KMS-11 (cell line): ENCODE results near the gene RPN1.

Source experiments
- H2AFZ ChIP-seq: fragments of 200-600 bp; sonication (generic); 2 replicates; pipeline ENCODE4 v1.6.1; 2016; ENCODE audit warnings: antibody characterized with exemption, mixed run types, low read depth
- H3K27ac ChIP-seq: fragments of 200-600 bp; sonication (generic); 2 replicates; pipeline ENCODE4 v1.6.1; 2016; ENCODE audit warnings: mild to moderate bottlenecking, mixed run types
- H3K27me3 ChIP-seq: fragments of 200-600 bp; sonication (generic); 2 replicates; pipeline ENCODE4 v1.6.1; 2017; ENCODE audit warnings: mild to moderate bottlenecking, low read depth, mixed run types, moderate library complexity; ENCODE audit not compliant: insufficient read depth
- H3K36me3 ChIP-seq: fragments of 200-600 bp; sonication (generic); 2 replicates; pipeline ENCODE4 v1.6.1; 2017; ENCODE audit warnings: mild to moderate bottlenecking, mixed run types; ENCODE audit not compliant: insufficient read depth
- H3K4me1 ChIP-seq: fragments of 200-600 bp; sonication (generic); 2 replicates; pipeline ENCODE4 v1.6.1; 2016; ENCODE audit warnings: mild to moderate bottlenecking, low read depth, mixed run types; ENCODE audit not compliant: poor library complexity, severe bottlenecking
- H3K4me2 ChIP-seq: fragments of 200-600 bp; sonication (generic); 2 replicates; pipeline ENCODE4 v1.7.0; 2016; ENCODE audit warnings: mild to moderate bottlenecking, mixed run types
- H3K4me3 ChIP-seq: fragments of 200-600 bp; sonication (generic); IDR thresholded peaks from 2 replicates; pipeline ENCODE4 v1.6.1; 2017; ENCODE audit warnings: low read depth, low read length, mixed read lengths; ENCODE audit not compliant: insufficient read depth
- H3K79me2 ChIP-seq: fragments of 200-600 bp; sonication (generic); 2 replicates; pipeline ENCODE4 v1.6.1; 2016; ENCODE audit warnings: low read depth, mixed run types; ENCODE audit not compliant: insufficient read depth
- H3K9ac ChIP-seq: fragments of 200-600 bp; sonication (generic); 2 replicates; pipeline ENCODE4 v1.6.1; 2016; ENCODE audit warnings: mild to moderate bottlenecking, mixed run types
- H4K20me1 ChIP-seq: fragments of 200-600 bp; sonication (generic); 2 replicates; pipeline ENCODE4 v1.6.1; 2016; ENCODE audit warnings: mild to moderate bottlenecking, mixed run types; ENCODE audit not compliant: insufficient read depth
- TF ChIP-seq, protein P1 (sequence below): fragments of 200-600 bp; sonication (generic); conservative IDR thresholded peaks from 2 replicates; pipeline ENCODE4 v1.6.1; 2017; ENCODE audit warnings: low read depth, mild to moderate bottlenecking, antibody characterized with exemption, low read length, moderate library complexity, mixed read lengths

Gene RPN1

DNA sequence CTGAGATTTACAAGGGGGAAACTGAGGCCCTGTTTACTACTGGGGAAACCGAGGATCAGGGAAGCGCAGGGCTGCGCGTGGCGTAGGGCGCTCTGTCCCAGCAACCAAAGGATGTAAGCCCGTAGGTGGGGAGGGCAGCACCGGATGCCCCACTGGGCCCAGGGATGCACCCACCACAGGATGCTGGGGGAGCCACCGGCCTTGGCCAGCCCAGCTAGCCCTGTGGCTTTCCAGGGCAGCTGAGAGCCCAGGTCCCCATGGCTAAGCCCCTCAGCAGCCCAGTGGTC lies 33.4 kb downstream of the RPN1 start:
- Histone ChIP-seq H3K27ac (peak overlapping the region; percentile 71; the same call in 1 of the 2 replicates), H2AFZ (0 out of 2 replicates have a peak overlapping the region, but pooled peaks have one; percentile 36), H4K20me1 (no peaks in the 10 kb centered on the region), H3K4me1 (peaks cover 22% of the 10 kb centered on the region), H3K36me3 (peaks cover 6% of the 10 kb centered on the region; the same call in 1 of the 2 replicates), H3K79me2 (peaks cover 8% of the 10 kb centered on the region; the same call in 1 of the 2 replicates), H3K9ac (peak overlapping the region; percentile 13; the same call in 1 of the 2 replicates), H3K27me3 (no peaks in the 10 kb centered on the region), H3K4me2 (peak overlapping the region; percentile 33; the same call in 1 of the 2 replicates), H3K4me3 (no peak overlapping the region)
- TF ChIP-seq, protein P1, sequence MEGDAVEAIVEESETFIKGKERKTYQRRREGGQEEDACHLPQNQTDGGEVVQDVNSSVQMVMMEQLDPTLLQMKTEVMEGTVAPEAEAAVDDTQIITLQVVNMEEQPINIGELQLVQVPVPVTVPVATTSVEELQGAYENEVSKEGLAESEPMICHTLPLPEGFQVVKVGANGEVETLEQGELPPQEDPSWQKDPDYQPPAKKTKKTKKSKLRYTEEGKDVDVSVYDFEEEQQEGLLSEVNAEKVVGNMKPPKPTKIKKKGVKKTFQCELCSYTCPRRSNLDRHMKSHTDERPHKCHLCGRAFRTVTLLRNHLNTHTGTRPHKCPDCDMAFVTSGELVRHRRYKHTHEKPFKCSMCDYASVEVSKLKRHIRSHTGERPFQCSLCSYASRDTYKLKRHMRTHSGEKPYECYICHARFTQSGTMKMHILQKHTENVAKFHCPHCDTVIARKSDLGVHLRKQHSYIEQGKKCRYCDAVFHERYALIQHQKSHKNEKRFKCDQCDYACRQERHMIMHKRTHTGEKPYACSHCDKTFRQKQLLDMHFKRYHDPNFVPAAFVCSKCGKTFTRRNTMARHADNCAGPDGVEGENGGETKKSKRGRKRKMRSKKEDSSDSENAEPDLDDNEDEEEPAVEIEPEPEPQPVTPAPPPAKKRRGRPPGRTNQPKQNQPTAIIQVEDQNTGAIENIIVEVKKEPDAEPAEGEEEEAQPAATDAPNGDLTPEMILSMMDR, result no peak

GRCh38 chr3:128616516-128617269 lies 33.9 kb downstream of the RPN1 start:
- H3K79me2 ChIP-seq, result peaks cover 8% of the 10 kb centered on the region; the same call in 1 of the 2 replicates
- no peaks in the 10 kb centered on the region for H3K27me3 ChIP-seq
- peak overlapping the region; percentile 71; the same call in 1 of the 2 replicates for H3K27ac ChIP-seq
- peaks cover under 1% of the 10 kb centered on the region; the same call in 1 of the 2 replicates for H3K36me3 ChIP-seq
- peak overlapping the region; percentile 13; the same call in 1 of the 2 replicates for H3K9ac ChIP-seq
- no peaks in the 10 kb centered on the region for H4K20me1 ChIP-seq
- H3K4me1 ChIP-seq, result peaks cover 22% of the 10 kb centered on the region
- H3K4me3 ChIP-seq, result no peak overlapping the region
- H2AFZ ChIP-seq, result 0 out of 2 replicates have a peak overlapping the region, but pooled peaks have one; percentile 36
- H3K4me2 ChIP-seq, result peak overlapping the region; percentile 33; the same call in 1 of the 2 replicates
- TF ChIP-seq, protein P1, result no peak

- no peaks in the 10 kb centered on the region for H4K20me1 ChIP-seq
- H3K4me1 ChIP-seq, result peaks cover 13% of the 10 kb centered on the region
- no peak overlapping the region for H2AFZ ChIP-seq
- no peaks in the 10 kb centered on the region for H3K36me3 ChIP-seq
- no peak overlapping the region for H3K27ac ChIP-seq
- no peak overlapping the region for H3K9ac ChIP-seq
- H3K27me3 ChIP-seq, result no peaks in the 10 kb centered on the region
- no peak overlapping the region for H3K4me3 ChIP-seq
- H3K79me2 ChIP-seq, result no peaks in the 10 kb centered on the region
- no peak overlapping the region for H3K4me2 ChIP-seq
- TF ChIP-seq, protein P1, result no peak
Observed at GRCh38 chr3:128614076-128614475, 36.5 kb downstream of the RPN1 start.

DNA sequence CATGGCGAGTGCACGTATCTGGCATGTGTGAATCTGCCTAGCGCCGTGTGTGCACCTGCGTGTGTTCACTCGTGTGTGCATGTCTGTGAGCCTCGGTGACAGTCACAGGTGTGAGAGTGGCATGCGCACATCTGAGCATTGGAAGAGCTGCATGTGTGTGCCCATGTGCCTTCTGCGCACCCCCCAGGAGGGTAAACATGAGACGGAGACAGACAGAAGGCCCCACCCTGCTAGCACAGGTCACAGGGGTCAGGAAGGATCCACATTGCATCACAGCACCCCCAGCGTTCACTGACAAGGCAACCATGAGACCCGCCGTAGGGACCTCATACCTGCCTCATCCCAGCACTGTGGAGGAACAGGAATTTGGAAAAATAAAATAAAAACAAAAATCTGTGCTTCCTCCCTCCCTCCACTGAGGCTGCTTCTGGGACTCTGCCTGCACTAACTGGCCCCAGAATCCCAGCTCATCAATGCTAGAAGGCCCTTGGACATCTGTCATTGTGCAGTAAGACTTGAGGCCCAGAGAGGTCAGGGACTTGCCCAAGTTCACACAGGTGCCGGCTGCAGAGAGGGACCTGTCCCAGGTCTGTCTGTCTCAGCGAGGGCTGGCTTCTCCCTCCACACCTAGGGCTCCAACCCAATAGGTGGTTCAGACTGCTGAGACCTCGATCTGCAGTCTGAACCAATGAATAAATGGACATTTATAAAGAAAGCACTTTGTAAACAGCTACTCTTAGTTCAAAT lies 37.4 kb downstream of the RPN1 start:
- Histone ChIP-seq H3K79me2 (no peaks in the 10 kb centered on the region), H3K9ac (no peak overlapping the region), H4K20me1 (no peaks in the 10 kb centered on the region), H3K4me1 (peaks cover 5% of the 10 kb centered on the region), H3K36me3 (no peaks in the 10 kb centered on the region), H2AFZ (no peak overlapping the region), H3K4me2 (no peak overlapping the region), H3K4me3 (no peak overlapping the region), H3K27ac (no peak overlapping the region), H3K27me3 (no peaks in the 10 kb centered on the region)
- TF ChIP-seq, protein P1, result no peak
